Caki2 (cell line): Measurements from ENCODE around the gene FOXN3. TPM values are rescaled to one million over a fixed set of nuclear protein-coding genes. Genes with fewer than 3 reads are reported as not detected.
"Not testable (repeated sequence)": the region's sequence is repeated elsewhere in the genome, so short reads cannot be mapped to it uniquely, and the experiment has no call there.

Experiments
- DNase-seq: peaks from one replicate; pipeline ENCODE4 v3.0.0-alpha.2; 2015; ENCODE audit warnings: low read depth
- in situ Hi-C: cut with HindIII; loops from 2 replicates; pipeline ENCODE4 v1.10.0; 2016; ENCODE audit warnings: low sequenced_read_pairs, low pct_unique_long_range_greater_than_20kb, mixed read lengths
- total RNA-seq: library from RNA; depleted of rRNA; stranded (reverse); fragments of >200 nt; shearing (Covaris generic); gene quantifications from 2 replicates; pipeline ENCODE4 v1.2.3, GENCODE V29; 2014; ENCODE audit warnings: low replicate concordance

FOXN3 gene
- total RNA-seq, 1 experiment from 2014 or later, result 3.2 TPM

DNA sequence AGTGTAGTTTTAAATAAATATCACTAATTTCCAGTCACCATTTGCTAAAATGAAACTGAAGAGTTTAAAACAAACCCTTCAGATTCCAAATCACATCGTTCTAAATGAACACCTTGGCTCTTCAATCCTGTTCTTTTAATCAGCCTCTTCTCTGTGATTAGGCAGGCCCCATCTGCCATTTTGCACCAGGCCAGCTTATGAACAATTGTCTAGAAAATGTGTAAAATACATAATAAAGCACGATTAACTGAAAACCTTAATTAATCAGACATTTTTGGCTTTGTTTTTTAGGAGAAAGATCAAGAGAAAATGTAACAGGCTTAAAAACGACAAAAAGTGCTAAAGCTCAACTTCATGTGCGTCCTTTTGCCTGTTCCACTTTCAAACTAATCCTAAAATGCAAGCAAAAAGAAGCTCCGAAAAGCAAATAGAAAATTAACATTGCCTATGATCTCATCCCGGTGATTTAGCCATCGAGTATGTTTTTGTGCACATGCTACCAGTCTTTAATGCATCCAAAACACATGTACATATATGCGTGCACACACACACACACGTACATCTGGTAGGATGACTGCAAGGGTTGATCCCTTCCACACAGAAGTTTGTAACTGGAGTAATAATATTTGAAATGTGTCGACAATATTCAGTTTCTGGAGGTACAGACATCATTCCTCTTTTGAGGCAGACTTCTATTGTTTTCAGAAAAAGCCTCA lies 288.6 kb downstream of the FOXN3 start:
- in situ Hi-C loops, result no loop called here
- no peak for DNase-seq

DNA sequence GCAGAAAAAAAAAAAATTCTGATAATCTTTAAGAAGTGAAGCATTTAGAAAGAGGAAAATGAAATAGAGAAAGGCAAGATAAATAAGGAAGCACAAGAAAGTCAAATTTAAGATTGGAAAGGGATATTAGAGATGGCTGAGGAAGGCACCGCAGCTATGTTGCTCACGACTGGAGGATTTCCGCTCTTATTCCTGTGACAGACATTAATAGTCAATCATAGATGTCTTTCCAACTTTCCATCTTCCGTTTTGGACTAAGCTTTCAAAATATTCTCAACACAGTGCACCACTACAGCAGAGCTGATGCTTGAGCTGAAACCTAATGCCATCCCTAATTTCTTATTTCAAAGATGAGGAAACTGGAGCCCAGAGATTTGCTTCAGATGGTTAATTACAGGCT lies 290.6 kb downstream of the FOXN3 start:
- in situ Hi-C loops, result no loop called here
- no peak for DNase-seq

DNA sequence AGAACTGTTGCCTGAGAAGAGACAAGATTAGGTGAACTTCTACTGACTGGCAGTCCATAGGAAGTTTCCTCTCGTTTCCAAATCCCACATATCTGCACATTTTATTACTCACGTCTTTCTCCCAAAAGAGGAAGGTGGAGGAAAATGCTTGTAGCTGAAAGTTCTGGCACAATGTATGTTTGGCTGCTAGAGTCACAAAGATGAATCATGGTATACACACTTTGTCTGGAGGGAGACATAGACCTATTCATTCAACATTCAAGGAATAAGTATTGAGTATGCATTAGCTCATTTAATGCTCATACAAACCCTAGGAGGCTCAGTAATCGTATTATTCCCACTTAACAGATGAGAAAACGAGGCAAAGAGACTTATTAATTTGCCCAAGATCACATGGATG lies 291.8 kb downstream of the FOXN3 start:
- no peak for DNase-seq

DNA sequence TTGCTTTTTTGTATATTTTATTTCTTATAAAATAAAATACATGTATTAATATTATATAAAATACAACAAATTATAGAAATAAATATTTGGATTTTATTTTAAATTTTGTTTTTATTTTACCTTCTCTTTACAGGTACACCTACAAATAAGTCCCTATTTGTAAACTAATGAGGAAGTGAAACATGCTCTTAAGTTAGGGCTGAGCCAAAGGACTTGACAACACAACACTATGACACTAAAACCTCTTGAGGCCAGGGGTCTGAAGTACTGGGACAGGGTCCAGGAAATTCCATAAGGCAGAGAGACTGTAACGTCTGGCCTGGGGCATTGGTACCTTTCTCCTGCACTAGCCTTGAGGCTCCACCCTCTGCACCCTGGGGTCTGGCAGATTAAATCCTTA lies 293.2 kb downstream of the FOXN3 start:
- in situ Hi-C loops, result no loop called here

More for the DNA sequence above, 291.8 kb downstream of the FOXN3 start:
- in situ Hi-C loops, result no loop called here

DNA sequence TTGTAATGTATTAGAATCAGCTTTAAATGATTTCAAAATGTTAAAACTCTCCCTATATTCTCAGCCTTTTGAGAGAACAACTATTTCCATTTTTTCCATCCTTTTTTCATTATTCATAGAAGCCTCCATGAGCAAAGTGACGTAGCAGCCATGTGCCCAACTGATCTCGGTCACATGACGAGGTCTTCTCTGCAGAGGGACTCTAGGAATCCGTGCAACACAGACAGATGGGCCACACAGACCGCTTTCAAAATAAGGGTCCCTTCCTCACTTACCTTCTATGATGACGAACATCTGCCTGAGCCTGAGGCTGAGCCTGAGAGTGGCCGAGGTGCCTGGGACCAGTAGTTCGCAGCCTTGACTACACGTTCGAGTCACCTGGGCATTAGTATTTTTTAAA lies 293.8 kb downstream of the FOXN3 start:
- in situ Hi-C loops, result no loop called here

More for the DNA sequence above, 293.2 kb downstream of the FOXN3 start:
- no peak for DNase-seq

DNA sequence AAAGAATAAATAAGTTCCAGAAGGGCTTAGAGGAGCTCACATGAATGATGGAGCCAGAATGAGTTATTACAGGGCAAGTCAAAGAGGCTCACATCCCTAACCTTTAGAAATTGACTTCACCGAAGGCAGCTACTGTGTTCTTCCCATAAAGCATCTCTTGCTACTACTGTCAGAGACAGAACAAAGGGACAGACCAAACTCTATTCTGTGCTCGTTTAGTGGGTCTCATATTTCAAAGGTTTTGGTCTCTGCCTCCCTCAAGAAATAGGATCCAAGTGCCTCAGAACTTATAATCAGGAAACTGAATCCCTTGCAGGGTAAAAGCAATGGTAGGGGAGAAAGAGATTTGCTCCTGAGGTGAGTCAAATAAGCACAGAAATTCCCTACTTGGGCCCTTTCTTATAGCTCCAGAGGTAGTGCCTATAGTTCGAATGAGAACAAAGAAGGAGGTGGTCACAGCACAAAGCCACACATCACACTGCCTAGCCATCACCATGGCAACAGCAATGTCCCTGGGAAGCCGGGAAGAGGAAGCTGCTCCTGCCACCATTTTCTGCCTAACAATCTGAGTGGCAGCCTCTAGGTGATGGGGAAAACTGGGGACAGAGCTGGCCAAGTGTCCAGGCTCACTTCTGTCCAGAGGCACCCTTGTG lies 294.9 kb downstream of the FOXN3 start:
- DNase-seq, result no peak
- in situ Hi-C loops, result no loop called here

More for the DNA sequence above, 293.8 kb downstream of the FOXN3 start:
- DNase-seq, result no peak

DNA sequence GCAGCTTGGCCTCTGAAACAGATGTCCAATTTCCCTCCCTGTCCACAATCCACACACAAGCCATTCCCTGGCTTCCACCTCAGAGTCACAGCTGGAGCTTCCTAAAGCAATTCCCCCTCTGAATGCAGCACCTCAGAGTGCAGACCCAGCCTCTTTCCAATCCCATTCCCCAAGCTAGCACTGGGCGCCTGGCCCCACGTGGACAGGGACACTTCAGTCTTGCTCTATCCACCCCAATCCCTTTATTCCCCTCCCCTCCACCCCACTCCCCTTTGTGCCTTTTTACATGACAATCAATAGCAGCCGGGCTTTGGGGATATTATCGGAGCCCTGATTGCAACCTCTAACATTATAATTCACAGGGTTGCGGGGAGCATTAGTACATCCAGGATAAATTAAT lies 300.0 kb downstream of the FOXN3 start:
- no peak for DNase-seq
- in situ Hi-C loops, result no loop called here

DNA sequence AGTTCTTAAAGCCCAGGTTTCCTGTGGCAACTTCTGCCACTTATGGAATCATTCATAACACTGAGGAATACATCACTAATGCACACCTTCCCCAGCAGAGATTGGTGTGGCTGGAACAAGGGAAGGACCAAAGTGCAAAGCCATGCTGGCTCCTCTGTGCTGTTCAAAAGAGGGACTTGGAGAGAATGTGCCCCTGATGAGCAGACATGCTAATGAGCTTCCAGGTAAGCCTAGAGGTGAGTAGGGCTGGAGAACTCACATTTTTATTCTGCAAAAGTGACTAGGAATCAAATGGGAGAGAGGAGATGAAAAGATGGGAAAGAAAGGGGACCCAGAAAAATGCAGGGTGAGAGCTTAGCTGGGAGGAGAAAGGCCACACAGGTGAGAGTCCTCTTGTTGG lies 302.9 kb downstream of the FOXN3 start:
- in situ Hi-C loops, result no loop called here
- DNase-seq, result no peak

DNA sequence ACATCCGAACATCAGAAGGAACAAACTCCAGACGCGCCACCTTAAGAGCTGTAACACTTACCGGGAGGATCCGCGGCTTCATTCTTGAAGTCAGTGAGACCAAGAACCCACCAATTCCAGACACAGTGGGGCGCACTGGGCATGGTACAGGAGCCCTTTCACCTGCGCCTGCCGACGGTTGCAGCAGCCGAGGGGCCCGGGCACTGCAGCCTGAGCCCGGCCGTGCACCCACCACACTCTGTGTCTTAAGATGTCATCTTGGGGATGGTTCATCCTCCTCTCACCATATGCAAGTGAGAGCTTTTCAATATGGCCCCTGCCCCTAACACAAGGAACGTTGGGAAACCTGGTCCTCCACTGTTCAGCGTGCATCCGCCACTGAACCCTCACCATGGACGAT lies 304.3 kb downstream of the FOXN3 start:
- in situ Hi-C loops, result no loop called here
- no peak for DNase-seq

DNA sequence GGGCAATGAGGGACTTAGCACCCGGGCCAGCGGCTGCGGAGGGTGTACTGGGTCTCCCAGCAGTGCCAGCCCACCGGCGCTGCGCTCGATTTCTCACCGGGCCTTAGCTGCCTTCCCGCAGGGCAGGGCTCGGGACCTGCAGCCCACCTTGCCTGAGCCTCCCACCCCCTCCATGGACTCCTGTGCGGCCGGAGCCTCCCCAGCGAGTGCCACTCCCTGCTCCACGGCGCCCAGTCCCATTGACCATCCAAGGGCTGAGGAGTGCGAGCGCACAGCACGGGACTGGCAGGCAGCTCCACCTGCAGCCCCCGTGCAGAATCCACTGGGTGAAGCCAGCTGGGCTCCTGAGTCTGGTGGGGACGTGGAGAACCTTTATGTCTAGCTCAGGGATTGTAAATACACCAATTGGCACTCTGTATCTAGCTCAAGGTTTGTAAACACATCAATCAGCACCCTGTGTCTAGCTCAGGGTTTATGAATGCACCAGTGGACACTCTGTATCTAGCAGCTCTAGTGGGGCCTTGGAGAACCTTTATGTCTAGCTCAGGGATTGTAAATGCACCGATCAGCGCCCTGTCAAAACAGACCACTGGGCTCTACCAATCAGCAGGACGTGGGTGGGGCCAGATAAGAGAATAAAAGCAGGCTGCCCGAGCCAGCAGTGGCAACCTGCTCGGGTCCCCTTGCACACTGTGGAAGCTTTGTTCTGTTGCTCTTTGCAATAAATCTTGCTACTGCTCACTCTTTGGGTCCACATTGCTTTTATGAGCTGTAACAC lies 305.1 kb downstream of the FOXN3 start:
- in situ Hi-C loops, DNase-seq: not testable (repeated sequence)

DNA sequence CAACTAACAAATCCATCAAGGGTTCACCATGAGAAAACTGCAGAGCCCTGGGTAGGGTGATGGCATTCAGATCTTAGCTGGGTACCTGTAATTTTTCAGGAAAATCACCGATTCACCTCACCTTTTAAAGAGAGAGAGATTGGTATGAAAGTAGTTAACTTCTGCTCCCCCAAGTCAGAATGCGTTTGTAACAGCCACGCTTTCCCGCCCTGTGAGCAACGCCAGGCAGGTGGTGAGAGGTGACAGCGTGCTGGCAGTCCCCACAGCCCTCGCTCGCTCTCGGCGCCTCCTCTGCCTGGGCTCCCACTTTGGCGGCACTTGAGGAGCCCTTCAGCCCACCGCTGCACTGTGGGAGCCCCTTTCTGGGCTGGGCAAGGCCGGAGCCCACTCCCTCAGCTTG lies 305.8 kb downstream of the FOXN3 start:
- DNase-seq, in situ Hi-C loops: not testable (repeated sequence)

DNA sequence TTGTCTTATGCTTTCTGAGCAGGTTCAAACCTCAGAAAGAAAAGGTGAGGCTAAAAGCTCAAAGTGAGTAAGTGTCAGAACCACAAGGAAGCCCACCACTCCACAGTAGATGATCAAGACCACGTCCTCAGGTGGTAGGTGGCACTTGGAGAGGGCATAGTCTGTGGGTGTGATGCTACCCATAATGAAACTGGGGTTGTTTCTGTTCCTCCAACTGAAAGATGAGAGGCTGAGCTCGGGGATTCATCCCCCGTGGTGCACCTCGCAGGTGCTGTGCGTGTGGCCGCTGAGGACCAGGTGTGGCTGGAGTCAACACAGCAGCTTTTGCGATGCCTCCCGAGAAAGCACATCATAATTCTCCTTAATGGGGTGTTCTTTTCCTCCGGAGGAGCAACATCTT lies 306.9 kb downstream of the FOXN3 start:
- no peak for DNase-seq
- in situ Hi-C loops, result no loop called here

DNA sequence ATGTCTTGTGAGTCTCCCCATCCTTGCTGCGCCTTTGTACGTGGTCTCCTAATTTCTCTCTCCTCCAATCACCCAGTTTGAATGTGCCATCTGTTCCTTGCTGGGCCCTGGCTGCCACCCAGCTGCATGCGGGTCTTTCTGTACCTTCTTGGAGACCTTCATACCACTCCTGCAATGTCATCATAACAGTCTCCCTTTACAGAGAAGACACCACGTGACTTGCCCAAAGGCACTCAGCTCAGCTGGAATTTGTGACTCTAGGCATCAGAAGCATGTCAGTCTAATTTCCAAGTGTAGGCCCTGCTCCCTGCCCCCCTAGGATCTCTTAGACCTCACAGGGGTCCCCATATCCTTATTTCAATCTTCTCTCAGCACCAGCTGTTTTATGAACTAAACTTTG lies 308.4 kb downstream of the FOXN3 start:
- no peak for DNase-seq
- in situ Hi-C loops, result no loop called here

DNA sequence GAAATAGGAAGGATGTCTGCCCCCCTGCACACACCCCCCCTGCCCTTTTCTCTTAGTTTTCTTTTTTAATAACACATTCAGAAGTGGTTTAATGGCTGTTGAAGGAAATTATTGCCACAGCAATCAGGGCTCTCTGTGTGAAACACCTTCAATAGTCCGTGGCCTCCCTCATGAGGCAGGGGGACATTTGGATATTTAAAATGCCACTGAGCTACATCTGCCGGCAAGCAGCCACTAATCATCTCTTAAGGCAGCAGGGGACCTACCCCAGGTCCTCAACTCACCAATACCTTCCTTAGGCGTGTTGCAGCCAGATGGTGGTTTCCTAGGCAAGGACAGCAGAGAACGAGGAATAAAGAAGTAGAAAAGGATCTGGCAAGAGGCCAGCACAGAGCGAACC lies 309.4 kb downstream of the FOXN3 start:
- DNase-seq, result no peak
- in situ Hi-C loops, result no loop called here
